Loucy (cell line): ENCODE measurements around the gene NOP58.
"Not testable (repeated sequence)": the region's sequence is repeated elsewhere in the genome, so short reads cannot be mapped to it uniquely, and the experiment has no call there.

Experiments
- EZH2phosphoT487 ChIP-seq: fragments of 200-600 bp; IDR thresholded peaks from 2 replicates; pipeline ENCODE4 v1.6.1; 2018; ENCODE audit warnings: antibody characterized with exemption, mild to moderate bottlenecking, moderate library complexity, borderline replicate concordance
- TF ChIP-seq, protein P1 (sequence below): fragments of 200-600 bp; sonication (generic); conservative IDR thresholded peaks from 2 replicates; pipeline ENCODE4 v1.5.1; 2014; ENCODE audit warnings: mild to moderate bottlenecking, antibody characterized with exemption, low read length

DNA sequence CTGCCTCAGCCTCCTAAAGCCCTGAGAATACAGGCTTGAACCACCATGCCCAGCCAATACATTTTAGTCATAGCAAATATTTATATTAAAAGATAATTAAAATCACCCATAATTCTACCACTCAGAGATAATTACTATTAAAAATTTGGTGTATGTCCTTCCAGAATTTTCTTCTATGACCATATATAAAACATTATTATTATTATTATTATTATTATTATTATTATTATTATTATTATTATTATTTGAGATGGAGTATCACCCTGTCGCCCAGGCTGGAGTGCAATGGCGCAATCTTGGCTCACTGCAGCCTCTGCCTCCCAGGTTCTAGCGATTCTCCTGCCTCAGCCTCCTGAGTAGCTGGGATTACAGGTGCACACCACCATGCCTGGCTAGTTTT is 54.8 kb downstream of the NOP58 start:
- TF ChIP-seq, protein P1, sequence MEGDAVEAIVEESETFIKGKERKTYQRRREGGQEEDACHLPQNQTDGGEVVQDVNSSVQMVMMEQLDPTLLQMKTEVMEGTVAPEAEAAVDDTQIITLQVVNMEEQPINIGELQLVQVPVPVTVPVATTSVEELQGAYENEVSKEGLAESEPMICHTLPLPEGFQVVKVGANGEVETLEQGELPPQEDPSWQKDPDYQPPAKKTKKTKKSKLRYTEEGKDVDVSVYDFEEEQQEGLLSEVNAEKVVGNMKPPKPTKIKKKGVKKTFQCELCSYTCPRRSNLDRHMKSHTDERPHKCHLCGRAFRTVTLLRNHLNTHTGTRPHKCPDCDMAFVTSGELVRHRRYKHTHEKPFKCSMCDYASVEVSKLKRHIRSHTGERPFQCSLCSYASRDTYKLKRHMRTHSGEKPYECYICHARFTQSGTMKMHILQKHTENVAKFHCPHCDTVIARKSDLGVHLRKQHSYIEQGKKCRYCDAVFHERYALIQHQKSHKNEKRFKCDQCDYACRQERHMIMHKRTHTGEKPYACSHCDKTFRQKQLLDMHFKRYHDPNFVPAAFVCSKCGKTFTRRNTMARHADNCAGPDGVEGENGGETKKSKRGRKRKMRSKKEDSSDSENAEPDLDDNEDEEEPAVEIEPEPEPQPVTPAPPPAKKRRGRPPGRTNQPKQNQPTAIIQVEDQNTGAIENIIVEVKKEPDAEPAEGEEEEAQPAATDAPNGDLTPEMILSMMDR = not testable (repeated sequence)
- not testable (repeated sequence) for TF ChIP-seq EZH2phosphoT487
